H54 (cell line): ENCODE data around the gene CST5.

ENCODE experiments used
- DNase-seq: peaks from one replicate; pipeline ENCODE4 v3.0.0; 2011; ENCODE audit warnings: low spot score, mixed read lengths; ENCODE audit not compliant: insufficient read length
- FAIRE-seq: peaks from 3 replicates; lab custom pipeline; 2011; peaks lifted over from hg19 to GRCh38; lab: Jason Lieb, UNC
- POLR2A ChIP-seq: IDR thresholded peaks from 2 replicates; pipeline ENCODE4 v1.6.1; 2011; ENCODE audit warnings: low read depth, mild to moderate bottlenecking, low read length

CST5 gene, protein sequence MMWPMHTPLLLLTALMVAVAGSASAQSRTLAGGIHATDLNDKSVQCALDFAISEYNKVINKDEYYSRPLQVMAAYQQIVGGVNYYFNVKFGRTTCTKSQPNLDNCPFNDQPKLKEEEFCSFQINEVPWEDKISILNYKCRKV

DNA sequence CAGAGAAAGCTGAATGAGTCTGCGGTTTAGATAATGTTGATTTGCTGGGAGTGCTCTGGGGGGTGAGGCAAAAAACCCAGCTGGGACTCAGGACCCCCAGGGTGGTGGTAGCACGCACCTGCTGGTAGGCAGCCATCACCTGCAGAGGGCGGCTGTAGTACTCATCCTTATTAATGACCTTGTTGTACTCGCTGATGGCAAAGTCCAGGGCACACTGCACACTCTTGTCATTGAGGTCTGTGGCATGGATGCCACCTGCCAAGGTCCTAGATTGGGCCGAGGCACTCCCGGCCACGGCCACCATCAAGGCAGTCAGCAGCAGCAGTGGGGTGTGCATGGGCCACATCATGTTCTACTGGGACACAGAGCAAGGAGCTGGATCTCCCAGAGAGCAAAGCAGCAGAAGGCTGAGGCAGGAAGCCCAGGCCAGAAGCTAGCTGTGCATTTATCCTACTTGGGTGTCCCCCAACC lies at the start of gene CST5:
Gene CST5 (minus strand): TSS at position 421 of the 471 bp plus-strand sequence. CDS start 72 bp downstream, at position 349.
- DNase-seq = no peak
- TF ChIP-seq POLR2A = no peak
- FAIRE-seq = no peak

DNA sequence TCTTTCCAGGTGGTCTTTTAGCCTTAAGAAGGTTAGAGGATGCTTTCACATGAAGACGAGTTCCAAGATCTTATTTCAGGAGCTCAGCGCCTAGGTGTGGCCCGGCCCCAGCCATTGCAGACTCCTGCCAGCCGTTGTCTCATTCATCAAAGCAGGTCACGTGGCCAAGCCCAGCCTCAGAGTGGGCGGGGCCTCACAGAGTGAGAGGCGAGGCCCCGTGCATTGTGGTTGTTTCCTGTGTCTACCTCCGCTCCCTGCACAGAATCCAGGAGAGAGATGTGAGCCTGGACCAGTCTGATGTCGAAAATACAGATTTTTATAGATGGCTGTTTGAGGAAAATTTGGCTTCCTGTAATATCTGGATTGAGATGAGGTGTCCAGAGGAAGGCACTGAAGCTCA lies 49.2 kb upstream of the CST5 start:
- TF ChIP-seq POLR2A = no peak
- DNase-seq (no peak), FAIRE-seq (no peak)

DNA sequence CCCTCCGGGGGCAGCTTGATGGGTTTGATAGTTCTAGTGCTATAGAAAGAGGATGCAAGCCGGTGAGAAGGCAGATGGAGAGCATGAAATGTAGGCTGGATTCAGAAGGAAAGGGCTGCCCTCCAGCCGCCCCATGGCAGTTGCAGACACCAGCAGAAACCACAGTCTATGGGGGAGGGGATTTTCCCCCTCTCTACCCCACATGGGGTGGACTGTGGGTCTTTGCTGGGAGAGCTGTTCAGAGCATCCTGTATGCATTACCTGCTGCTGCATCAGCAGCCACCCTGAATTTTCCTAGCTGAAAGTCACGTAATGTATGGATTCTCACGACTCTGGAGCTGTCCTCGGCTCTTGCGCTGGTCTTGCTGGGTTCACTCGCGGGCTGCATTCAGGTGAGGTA lies 48.8 kb upstream of the CST5 start:
- DNase-seq = no peak
- no peak for FAIRE-seq
- TF ChIP-seq POLR2A = no peak

DNA sequence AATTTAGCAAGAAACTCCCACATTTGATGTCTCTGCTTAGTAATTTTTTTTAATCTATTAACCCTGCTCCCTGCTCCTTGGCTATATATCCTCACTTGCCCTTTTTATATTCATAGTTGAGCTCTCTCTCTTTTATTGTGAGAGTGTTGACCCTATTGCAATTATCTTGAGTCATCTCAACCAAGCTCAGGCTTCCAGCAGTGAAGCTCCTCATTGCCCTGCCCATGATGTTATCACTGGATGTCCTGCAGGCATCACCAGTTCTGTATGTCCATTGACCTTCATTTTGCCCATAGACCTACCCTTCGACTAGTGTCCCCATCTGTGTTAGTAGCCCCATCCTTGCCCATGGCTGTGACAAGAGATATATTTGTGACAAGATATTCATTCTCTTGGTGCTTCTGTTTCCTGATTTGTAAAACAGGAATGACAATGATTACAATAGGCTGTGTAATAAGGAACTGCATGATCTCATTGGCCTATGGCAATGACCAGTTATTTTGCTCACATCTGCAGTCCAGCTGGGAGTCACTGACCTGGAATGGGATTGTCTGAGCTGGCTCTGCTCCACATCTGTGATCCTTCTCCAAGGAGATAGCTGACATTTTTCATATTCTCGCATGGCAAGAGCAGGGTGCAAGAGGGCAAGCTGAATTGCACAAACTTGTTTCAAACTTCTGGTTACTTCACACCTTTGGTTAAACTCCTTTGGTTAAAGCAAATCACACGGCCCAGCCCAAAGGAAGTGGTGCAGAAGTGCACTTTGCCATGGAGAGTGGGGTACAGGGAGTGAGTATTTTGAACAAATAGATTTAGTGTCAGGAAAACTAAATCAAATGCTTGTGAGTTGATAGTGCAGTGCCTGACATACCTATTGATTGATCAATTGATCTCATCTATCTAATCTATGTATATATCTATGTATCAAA lies 47.7 kb upstream of the CST5 start:
- DNase-seq (no peak), FAIRE-seq (no peak)
- TF ChIP-seq POLR2A = no peak

DNA sequence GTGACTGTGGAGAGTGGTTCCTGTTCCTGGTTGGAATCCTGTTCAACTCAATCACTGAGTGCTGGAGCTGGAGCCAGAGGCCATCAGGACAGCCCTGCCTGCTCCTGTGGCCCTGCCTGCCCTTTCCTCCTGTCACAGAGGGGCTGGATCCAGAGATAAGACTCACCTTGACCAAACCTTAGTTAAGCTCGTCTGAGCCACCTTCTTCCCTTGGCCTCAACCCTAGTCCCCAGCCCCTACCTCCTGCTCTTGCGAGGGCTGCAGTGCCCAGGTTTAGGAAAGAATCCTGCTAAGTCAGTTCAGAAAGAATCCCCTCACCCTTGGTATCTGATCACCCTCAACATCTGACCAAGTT lies 47.0 kb upstream of the CST5 start:
- FAIRE-seq = no peak
- no peak for TF ChIP-seq POLR2A
- no peak for DNase-seq

DNA sequence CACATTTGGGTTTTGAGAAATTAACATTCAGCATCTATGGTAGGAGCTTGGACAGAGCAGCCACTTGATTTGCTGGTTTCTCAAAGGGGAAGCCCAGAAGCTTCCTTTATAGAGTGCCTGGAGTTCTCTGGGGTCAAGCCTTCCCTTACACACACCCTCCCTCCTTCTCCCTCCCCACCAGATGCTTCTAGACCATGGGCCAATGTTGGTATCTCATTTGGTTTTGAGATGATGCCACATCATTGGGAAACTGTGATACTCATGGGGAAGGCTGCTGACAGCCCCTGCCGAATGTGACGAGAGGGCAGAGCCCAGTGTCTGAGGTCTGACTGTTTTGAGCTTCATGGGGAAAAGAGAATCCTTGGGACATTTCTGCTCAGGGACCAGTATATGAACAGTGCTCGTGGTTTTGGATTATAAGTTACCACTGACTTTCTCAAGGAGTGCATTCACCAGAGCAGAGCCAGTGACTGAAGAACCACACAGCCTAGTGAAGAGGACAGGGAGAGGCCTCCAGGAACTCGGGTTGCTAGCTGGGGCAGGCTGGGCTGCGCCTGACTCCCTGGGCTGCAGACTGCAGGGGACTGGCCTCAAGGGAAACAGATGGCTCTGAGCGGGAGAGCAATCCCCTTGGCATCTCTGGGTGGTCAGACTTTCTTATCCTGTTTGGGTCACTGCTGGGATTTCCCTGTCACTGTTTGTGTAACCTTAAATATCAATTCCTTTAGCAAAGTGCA lies 46.4 kb upstream of the CST5 start:
- no peak for TF ChIP-seq POLR2A
- DNase-seq (no peak), FAIRE-seq (no peak)

DNA sequence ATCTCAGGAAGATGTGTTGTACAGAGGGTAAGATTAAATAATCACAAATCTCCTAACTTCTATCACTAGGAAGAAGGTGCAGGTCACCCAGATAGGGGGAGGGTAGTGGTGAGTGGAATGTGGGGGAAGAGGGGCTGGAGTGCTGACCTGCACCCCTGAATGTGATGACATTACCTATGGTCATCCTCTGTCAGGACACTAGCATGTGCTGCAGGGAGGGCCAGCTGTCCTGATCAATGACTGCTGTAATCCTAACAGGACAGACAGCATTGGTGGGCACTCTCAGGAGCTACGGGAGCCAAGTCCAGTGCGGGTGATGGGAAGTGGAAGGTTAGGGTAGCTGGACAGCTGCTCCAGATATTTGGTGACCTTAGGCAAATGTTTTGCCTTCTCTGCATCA lies 45.2 kb upstream of the CST5 start:
- DNase-seq (no peak), FAIRE-seq (no peak)
- no peak for TF ChIP-seq POLR2A

DNA sequence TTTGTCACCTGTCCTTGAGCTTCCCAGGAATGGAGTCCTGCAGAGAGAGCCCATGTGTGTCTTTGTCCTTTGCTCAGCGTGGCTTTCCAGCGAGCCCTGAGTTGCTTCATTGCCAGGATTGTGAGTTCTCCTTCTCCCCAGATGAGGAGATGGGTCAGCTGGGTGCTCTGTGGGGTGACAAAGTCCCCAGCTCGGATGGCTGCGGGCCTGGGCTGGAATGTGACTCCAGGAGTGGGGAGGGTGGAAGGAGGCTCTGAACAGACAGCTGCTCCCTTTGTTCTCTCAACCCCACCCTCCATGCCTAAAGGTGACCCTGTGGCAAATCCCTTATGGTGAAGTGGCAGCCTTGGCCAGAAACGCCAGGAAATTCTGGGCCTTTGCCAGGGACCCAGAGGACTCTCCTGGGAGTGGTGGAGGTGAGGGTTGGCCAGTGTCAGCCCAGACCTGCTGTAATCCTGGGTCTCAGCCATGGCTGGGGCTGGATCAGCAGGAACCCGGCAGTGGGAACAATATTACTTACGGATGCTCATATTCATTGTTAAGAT lies 44.4 kb upstream of the CST5 start:
- DNase-seq (no peak), FAIRE-seq (no peak)
- no peak for TF ChIP-seq POLR2A

DNA sequence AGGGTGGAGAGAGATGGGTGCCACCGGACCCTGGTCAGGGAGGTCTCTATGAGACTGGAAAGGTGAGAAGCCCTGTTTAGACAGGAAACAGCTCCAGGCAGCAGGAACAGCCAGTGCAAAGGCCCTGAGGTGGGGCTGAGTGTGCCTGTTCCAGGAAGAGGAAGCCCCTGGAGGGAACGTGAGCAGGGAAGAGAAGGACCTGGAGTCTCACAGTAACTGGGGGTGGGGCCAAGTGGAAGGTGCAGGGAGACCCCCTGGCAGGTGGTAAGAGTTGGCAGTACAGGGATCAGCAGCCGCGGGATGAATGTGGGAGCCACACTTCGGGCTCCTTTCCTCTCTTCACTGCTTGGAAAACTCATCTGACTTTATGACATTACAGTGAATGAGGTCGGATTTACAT lies 43.8 kb upstream of the CST5 start:
- no peak for TF ChIP-seq POLR2A
- no peak for FAIRE-seq
- no peak for DNase-seq

DNA sequence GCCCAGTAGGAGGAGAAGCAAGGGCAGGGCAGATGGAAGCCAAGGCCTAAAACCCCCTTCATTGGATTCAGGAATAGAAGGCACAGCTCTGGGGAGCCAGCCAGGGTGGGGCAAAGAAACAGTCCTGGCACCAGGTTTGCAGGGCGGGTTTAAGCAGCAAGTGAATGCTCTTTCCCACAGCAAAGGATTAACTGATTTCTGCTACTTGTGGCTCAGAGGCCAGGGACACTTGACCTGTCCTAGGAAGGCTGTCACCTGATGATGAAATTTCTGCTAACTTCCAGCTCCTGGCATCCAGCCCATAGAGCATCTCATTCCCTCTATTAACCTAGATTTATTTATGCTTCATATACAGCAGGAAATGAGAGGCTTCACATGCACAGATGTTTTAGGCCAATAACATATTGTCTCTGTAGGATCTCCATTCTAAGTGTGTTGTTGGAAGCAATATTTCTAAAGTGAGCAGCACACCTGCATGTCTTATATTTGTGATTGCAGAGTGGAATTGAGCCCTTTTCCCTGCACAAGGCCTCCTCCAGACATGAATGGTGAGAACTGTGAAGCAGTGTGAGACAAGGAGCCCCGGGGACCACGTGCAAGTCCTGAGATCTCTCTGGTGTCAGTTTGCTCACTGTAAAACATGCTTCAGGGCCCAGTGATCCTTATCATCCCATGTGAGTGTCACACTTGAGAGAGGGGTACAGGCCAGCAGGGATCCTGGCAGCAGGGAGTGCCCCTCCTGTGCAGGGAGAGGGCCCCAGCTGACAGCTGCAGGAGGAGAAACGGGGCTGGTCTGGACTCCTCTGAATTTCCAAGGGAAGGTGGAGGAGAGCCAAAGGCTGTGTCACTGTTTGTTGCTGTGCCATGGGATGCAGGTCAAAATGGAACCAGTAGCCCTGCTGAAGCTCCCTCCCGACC lies 41.1 kb upstream of the CST5 start:
- TF ChIP-seq POLR2A = no peak
- DNase-seq (no peak), FAIRE-seq (no peak)

DNA sequence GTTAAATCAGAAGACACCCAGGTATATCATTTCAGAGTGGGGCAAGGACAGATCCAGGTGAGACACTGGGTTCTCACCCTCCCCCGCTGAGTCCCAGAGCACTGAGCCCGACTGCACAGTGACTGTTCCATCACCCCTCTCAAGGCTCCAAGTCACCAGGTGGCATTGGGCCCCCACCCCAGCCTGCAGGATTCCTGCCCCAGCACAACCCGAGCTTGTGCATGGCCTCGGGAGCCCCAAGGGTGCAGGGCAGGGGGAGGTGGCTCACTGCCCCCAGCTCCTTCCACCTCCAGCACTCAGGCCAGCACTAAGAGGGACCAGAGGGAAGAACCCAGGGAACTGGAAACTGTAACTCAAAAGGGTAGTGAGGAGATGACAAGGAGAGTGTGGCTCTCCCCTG lies 39.3 kb upstream of the CST5 start:
- DNase-seq = no peak
- no peak for FAIRE-seq
- no peak for TF ChIP-seq POLR2A

DNA sequence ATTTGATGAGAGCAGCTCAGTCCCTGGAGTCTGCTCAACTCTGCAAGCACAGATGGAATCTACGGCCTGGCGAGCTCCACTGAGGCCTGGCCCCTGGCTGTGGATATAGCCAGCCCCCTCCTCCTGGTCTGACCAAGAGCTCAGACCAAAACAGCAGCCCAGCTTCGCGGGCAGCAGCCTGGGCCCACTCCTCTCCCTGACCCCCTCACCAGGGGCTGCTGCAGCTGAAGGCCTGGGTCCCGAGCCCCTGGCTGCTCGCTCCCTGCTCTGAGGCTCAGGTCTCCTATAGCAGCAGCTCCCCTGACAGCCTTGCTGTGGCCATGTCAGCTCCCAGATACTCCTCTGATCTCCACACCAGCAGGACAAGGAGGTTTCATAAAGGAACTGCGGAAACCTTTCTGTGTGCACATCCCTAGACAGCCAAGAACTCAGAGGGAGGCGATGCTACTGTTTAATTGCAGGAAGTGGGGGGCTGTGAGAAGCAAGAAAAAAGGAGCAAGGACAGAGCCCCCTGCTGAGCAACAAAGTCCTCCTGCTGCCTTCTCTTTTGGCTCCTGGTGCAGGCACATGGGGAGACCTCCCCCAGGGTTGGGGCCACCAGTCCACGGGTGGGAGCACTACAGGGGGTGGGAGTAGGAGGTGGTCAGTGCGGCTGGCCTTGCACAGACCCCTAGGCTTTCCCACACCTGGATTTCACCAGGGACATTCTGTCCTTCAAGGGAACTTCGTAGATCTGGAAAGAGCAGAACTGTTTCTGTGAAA lies 38.7 kb upstream of the CST5 start:
- FAIRE-seq (no peak), DNase-seq (no peak)
- TF ChIP-seq POLR2A = no peak
